NCI-H128 (cell line): ENCODE data around the gene AOPEP.

Source experiments
- DNase-seq: peaks from one replicate; lab custom pipeline; 2025; ENCODE audit not compliant: unreplicated experiment; lab: John Stamatoyannopoulos, UW

AOPEP gene

GRCh38 chr9:94983552-94983951, 257.1 kb downstream of the AOPEP start:
- DNase-seq: no peak

- DNase-seq: no peak
Measured at GRCh38 chr9:94984891-94985476, 258.5 kb downstream of the AOPEP start.

GRCh38 chr9:94985649-94986048, 259.1 kb downstream of the AOPEP start:
- DNase-seq: no peak

- no peak for DNase-seq
Measured at GRCh38 chr9:94987731-94988130, 261.2 kb downstream of the AOPEP start.

GRCh38 chr9:94990897-94991561, 264.5 kb downstream of the AOPEP start:
- DNase-seq: no peak

- no peak for DNase-seq
Measured at GRCh38 chr9:94991961-94992907, 265.7 kb downstream of the AOPEP start.

- DNase-seq: no peak
Measured at GRCh38 chr9:94993160-94993820, 266.8 kb downstream of the AOPEP start.

GRCh38 chr9:94993821-94994165, 267.3 kb downstream of the AOPEP start:
- no peak for DNase-seq

GRCh38 chr9:94995048-94995693, 268.7 kb downstream of the AOPEP start:
- no peak for DNase-seq

- no peak for DNase-seq
Measured at GRCh38 chr9:94996641-94997040, 270.1 kb downstream of the AOPEP start.

- no peak for DNase-seq
Measured at GRCh38 chr9:94997727-94998126, 271.2 kb downstream of the AOPEP start.

GRCh38 chr9:94999832-95000231, 273.3 kb downstream of the AOPEP start:
- no peak for DNase-seq

- no peak for DNase-seq
Measured at GRCh38 chr9:95000821-95001220, 274.3 kb downstream of the AOPEP start.

GRCh38 chr9:95001720-95002119, 275.2 kb downstream of the AOPEP start:
- DNase-seq: no peak

- no peak for DNase-seq
Measured at GRCh38 chr9:95003689-95004410, 277.4 kb downstream of the AOPEP start.

GRCh38 chr9:95004411-95005277, 278.1 kb downstream of the AOPEP start:
- peak; percentile 23 for DNase-seq

- no peak for DNase-seq
Measured at GRCh38 chr9:95005278-95006143, 279.0 kb downstream of the AOPEP start.

GRCh38 chr9:95007226-95007869, 280.8 kb downstream of the AOPEP start:
- no peak for DNase-seq
